ENCODE measurements around the gene CACUL1.

GRCh38 chr10:118773041-118773440 is 18.3 kb upstream of the CACUL1 start:
- TF ChIP-seq POLR2AphosphoS5 (IDR thresholded peaks at IDR 0.05; ENCODE audit: borderline replicate concordance, low read depth, low read length) (no peak), EZH2 (IDR thresholded peaks at IDR 0.05) (no peak)

Measured in SK-N-MC (cell line).